ENCODE results near the gene NCKAP5L. TPM values are rescaled to one million over a fixed set of nuclear protein-coding genes. Genes with fewer than 3 reads are reported as not detected.

The NCKAP5L gene
- total RNA-seq, 2 donors from 2014 or later = 10.1 to 13.2 TPM

DNA sequence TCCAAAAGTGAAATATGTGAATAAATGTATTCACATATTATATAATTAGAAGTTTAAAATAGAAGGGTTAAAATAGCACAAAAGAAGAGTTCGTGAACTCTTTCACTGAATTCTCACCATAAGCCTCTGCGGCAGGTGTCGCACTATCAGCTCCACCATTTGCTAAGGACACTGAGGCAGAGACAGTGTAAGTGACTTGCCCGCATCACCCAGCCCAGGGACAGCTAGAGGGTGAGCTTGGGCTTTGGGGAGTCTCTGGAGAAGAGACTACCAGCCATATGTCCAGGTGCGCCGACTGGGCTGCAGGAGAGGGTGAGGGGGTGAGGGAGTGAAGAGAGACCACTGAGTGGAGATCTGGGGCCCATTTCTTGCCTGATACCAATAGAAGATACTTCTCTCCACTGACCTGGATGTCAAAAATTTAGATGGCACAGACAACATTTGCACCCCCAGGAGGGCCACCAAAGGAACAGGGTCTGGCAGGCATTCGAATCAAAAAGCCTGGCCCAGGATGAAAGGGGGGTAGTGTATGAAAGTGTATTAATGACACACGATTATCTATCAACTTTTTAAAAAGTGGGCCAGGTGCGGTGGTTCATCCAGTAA is 47.0 kb upstream of the NCKAP5L start:
- Histone ChIP-seq H3K36me3 (replicated peaks in 1 of 2; ENCODE audit: insufficient read depth in 1 of 2, low read depth in 2 of 2) (no peaks in the 10 kb centered on the region), H3K27me3 (no peaks in the 10 kb centered on the region), H3K27ac (no peak overlapping the region), H3K4me3 (no peak overlapping the region), H3K9me3 (no peaks in the 10 kb centered on the region), H3K4me1 (no peaks in the 10 kb centered on the region)
- ATAC-seq = no peak
- 83 to 88% methylated on average over 9 of the region's 9 CpGs for WGBS, 2 donors
- DNase-seq = no peak
- TF ChIP-seq, protein P1, sequence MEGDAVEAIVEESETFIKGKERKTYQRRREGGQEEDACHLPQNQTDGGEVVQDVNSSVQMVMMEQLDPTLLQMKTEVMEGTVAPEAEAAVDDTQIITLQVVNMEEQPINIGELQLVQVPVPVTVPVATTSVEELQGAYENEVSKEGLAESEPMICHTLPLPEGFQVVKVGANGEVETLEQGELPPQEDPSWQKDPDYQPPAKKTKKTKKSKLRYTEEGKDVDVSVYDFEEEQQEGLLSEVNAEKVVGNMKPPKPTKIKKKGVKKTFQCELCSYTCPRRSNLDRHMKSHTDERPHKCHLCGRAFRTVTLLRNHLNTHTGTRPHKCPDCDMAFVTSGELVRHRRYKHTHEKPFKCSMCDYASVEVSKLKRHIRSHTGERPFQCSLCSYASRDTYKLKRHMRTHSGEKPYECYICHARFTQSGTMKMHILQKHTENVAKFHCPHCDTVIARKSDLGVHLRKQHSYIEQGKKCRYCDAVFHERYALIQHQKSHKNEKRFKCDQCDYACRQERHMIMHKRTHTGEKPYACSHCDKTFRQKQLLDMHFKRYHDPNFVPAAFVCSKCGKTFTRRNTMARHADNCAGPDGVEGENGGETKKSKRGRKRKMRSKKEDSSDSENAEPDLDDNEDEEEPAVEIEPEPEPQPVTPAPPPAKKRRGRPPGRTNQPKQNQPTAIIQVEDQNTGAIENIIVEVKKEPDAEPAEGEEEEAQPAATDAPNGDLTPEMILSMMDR (IDR thresholded peaks at IDR 0.05) = no peak
- no peak for TF ChIP-seq POLR2A (IDR thresholded peaks at IDR 0.05)
- intact Hi-C loops (cut with DNase I) = no loop called here

DNA sequence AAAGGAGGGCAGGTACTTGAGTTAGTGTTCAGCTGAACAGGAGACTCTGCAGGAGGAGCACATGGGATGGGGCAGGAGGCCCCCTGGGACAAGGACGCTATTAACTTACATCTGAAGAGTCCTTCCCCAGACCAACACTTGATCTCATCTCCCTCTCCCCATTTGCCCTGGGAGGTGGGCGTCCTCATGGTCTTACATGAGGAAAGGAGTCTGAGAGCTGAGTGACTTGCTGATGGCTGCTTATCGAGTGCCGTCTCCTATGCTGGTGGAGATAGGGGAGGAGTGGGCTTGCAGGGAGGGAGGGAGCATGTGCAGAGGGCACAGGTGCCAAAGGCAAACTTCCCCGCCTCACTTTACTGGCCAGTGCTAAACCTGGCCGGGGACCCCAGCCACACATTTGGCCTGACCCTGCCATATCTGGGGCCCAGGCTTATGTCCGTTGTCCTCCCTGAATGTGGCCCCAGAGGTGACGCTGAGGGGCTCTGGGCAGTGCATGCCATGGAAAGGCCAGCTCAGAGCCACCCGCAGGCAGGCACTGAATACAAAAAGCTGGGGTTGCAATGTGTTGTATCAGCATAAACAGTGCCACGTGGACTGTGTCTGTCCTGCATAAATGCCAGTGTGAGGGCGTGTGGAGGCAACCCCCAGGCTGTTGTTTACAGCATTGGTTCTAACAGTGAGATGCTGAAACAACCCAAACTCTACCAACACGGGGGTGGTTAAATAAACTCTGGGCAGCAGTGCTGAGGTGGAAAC is 46.1 kb upstream of the NCKAP5L start:
- no peak for TF ChIP-seq POLR2A (IDR thresholded peaks at IDR 0.05)
- TF ChIP-seq, protein P1 (IDR thresholded peaks at IDR 0.05) = no peak
- no peaks in the 10 kb centered on the region for H3K9me3 ChIP-seq
- intact Hi-C loops (cut with DNase I) = no loop called here
- no peaks in the 10 kb centered on the region for H3K27me3 ChIP-seq
- H3K4me3 ChIP-seq = no peak overlapping the region
- no peak overlapping the region for H3K27ac ChIP-seq
- no peaks in the 10 kb centered on the region for H3K36me3 ChIP-seq (replicated peaks in 1 of 2; ENCODE audit: insufficient read depth in 1 of 2, low read depth in 2 of 2)
- DNase-seq (no peak), ATAC-seq (no peak)
- 67 to 70% methylated on average over 9 to 12 of the region's 12 CpGs for WGBS, 2 donors
- peaks cover 4% of the 10 kb centered on the region for H3K4me1 ChIP-seq

DNA sequence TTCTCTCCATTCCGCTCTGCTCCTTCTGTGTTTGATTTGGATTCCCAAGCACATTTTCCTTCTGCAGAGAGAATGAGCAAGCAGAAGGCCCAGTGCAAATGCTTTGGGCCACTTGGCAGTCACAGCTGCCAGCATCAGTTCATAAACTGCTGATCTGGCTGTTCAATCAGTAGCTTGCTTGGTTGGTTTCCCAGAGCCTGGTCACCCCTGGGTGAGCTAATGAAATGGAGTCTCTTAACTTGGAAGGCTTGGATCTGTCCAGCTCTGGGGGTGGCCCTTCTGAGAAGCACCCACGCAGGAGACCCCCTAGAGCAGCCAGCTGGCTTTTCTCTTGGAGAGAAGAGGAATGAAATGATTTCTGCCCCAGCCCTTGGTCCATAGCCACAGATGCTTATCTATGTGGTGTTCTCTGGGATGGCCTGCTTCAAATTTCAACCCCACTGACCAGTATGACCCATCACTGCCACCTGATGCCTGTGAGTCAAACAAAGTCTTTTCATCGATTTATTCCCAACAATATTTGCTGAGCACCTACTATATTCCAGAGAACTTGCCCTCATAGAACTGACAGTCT is 45.2 kb upstream of the NCKAP5L start:
- H3K9me3 ChIP-seq = no peaks in the 10 kb centered on the region
- H3K27me3 ChIP-seq = no peaks in the 10 kb centered on the region
- H3K4me1 ChIP-seq = peaks cover 13% of the 10 kb centered on the region
- 72 to 74% methylated on average over 2 to 3 of the region's 3 CpGs for WGBS, 2 donors
- intact Hi-C loops (cut with DNase I) = no loop called here
- peak in 2 of 4 donors; percentile 26 to 41 for DNase-seq
- TF ChIP-seq POLR2A (IDR thresholded peaks at IDR 0.05) = no peak
- TF ChIP-seq, protein P1 (IDR thresholded peaks at IDR 0.05) = no peak
- no peak for ATAC-seq
- H3K36me3 ChIP-seq (replicated peaks in 1 of 2; ENCODE audit: insufficient read depth in 1 of 2, low read depth in 2 of 2) = no peaks in the 10 kb centered on the region
- H3K4me3 ChIP-seq = no peak overlapping the region
- H3K27ac ChIP-seq = no peak overlapping the region

DNA sequence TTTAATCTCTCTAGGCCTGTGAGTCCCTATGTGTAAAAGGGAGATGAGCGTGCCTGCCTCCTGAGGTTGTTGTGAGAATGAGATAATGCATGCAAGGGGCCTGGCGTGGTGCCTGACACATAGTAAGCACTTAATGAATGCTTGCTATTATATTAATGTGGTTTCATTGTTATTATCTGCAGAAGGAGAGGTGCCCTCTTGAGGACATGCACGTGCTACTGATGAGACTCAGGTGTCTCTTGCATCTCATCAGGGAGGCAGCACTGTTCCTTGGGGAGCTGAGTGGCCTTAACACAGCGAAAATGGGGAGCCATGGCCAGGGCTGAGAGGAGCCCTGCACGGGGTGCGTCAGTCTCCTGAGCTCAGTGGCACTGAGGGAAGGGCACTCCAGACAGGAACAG is 44.6 kb upstream of the NCKAP5L start:
- no peak for ATAC-seq
- no peak overlapping the region for H3K4me3 ChIP-seq
- TF ChIP-seq, protein P1 (IDR thresholded peaks at IDR 0.05) = no peak
- no peak for TF ChIP-seq POLR2A (IDR thresholded peaks at IDR 0.05)
- peaks cover 18% of the 10 kb centered on the region for H3K4me1 ChIP-seq
- intact Hi-C loops (cut with DNase I) = no loop called here
- H3K27ac ChIP-seq = no peak overlapping the region
- H3K9me3 ChIP-seq = no peaks in the 10 kb centered on the region
- H3K27me3 ChIP-seq = no peaks in the 10 kb centered on the region
- DNase-seq = no peak
- H3K36me3 ChIP-seq (replicated peaks in 1 of 2; ENCODE audit: insufficient read depth in 1 of 2, low read depth in 2 of 2) = no peaks in the 10 kb centered on the region
- WGBS, 2 donors = 84 to 87% methylated on average over 3 to 6 of the region's 6 CpGs

Measured in body of pancreas (tissue), 4 donors.